ENCODE measurements around the gene DIP2C.

DNA sequence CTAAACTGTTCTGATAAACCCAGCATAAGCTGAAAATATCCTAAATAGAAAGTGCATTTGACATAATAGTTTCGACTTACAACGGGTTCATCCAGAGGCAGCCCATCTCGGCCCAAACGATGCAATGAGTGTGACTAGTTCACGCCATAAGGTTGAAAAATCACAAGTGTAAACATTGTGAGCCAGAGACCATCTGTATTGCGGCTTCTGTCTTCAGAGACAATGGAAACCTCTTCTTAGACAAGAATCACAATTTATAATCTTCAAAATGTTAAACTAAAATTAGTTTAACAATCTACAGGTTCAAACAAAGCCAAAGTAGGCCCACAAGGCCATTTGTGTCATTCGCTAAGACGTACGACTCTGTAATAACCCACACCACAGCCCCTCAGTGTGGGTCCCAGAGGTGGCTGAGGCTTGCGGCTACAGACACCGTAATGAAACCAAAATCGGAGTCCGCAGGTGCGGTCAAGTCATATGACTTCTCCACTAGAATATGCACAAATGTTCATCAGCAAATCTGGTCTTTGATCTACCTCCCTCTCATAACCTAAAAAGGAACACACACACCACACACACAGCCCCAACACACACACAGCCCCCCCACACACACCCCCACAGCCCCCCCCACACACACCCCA is 81.8 kb downstream of the DIP2C start:
- no peak for TF ChIP-seq POLR2A (IDR thresholded peaks at IDR 0.05)
- TF ChIP-seq, protein P1, sequence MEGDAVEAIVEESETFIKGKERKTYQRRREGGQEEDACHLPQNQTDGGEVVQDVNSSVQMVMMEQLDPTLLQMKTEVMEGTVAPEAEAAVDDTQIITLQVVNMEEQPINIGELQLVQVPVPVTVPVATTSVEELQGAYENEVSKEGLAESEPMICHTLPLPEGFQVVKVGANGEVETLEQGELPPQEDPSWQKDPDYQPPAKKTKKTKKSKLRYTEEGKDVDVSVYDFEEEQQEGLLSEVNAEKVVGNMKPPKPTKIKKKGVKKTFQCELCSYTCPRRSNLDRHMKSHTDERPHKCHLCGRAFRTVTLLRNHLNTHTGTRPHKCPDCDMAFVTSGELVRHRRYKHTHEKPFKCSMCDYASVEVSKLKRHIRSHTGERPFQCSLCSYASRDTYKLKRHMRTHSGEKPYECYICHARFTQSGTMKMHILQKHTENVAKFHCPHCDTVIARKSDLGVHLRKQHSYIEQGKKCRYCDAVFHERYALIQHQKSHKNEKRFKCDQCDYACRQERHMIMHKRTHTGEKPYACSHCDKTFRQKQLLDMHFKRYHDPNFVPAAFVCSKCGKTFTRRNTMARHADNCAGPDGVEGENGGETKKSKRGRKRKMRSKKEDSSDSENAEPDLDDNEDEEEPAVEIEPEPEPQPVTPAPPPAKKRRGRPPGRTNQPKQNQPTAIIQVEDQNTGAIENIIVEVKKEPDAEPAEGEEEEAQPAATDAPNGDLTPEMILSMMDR (IDR thresholded peaks at IDR 0.05): no peak
